Measurements from ENCODE around the gene SYTL3. TPM values are rescaled to one million over a fixed set of nuclear protein-coding genes. Genes with fewer than 3 reads are reported as not detected.

Gene SYTL3
- total RNA-seq, 4 donors from 2014 or later, result 4.8 to 23.1 (median 11.3) TPM

- Histone ChIP-seq H3K4me3 (no peak overlapping the region), H3K36me3 (peaks cover 0 to 13% (median 0%) of the 10 kb centered on the region in 3 donors), H3K4me1 (no peaks in the 10 kb centered on the region), H3K27ac (no peak overlapping the region), H3K9me3 (no peaks in the 10 kb centered on the region), H3K27me3 (no peaks in the 10 kb centered on the region)
- no peak for TF ChIP-seq POLR2A (IDR thresholded peaks at IDR 0.05)
- no peak for TF ChIP-seq CTCF (IDR thresholded peaks at IDR 0.05)
- DNase-seq, result no peak
Observed at GRCh38 chr6:158759966-158760617, 110.2 kb downstream of the SYTL3 start.

- Histone ChIP-seq H3K4me3 (no peak overlapping the region), H3K27me3 (no peaks in the 10 kb centered on the region), H3K36me3 (peaks cover 0 to 19% (median 0%) of the 10 kb centered on the region in 3 donors), H3K27ac (no peak overlapping the region), H3K4me1 (no peaks in the 10 kb centered on the region), H3K9me3 (no peaks in the 10 kb centered on the region)
- no peak for DNase-seq
- TF ChIP-seq CTCF (IDR thresholded peaks at IDR 0.05) (no peak), POLR2A (IDR thresholded peaks at IDR 0.05) (no peak)
Observed at GRCh38 chr6:158760618-158761250, 110.9 kb downstream of the SYTL3 start.

GRCh38 chr6:158761746-158762145, 111.9 kb downstream of the SYTL3 start:
- DNase-seq, result peak in 1 of 3 donors; percentile 43
- no peak overlapping the region for H3K27ac ChIP-seq
- TF ChIP-seq POLR2A (IDR thresholded peaks at IDR 0.05) (no peak), CTCF (IDR thresholded peaks at IDR 0.05) (no peak)
- no peak overlapping the region for H3K4me3 ChIP-seq
- H3K4me1 ChIP-seq, result no peaks in the 10 kb centered on the region
- no peaks in the 10 kb centered on the region for H3K27me3 ChIP-seq
- peaks cover 0 to 29% (median 0%) of the 10 kb centered on the region in 3 donors for H3K36me3 ChIP-seq
- H3K9me3 ChIP-seq, result no peaks in the 10 kb centered on the region

- Histone ChIP-seq H3K4me1 (no peaks in the 10 kb centered on the region), H3K27ac (peak overlapping the region in 3 of 4 donors; percentile 23 to 68 (median 61)), H3K9me3 (no peaks in the 10 kb centered on the region), H3K27me3 (no peaks in the 10 kb centered on the region), H3K4me3 (no peak overlapping the region), H3K36me3 (peaks cover 0 to 41% (median 0%) of the 10 kb centered on the region in 3 donors)
- DNase-seq, result peak in 2 of 3 donors; percentile 68 to 70
- TF ChIP-seq CTCF (IDR thresholded peaks at IDR 0.05) (no peak), POLR2A (IDR thresholded peaks at IDR 0.05) (peak in 1 of 2 donors; percentile 31)
Observed at GRCh38 chr6:158762787-158763433, 113.1 kb downstream of the SYTL3 start.

- H3K27ac ChIP-seq, result peak overlapping the region in 3 of 4 donors; percentile 23 to 68 (median 61)
Observed at GRCh38 chr6:158763434-158764182, 113.8 kb downstream of the SYTL3 start.

More at GRCh38 chr6:158763434-158764182, 113.8 kb downstream of the SYTL3 start:
- H3K4me3 ChIP-seq, result no peak overlapping the region
- peaks cover 0 to 48% (median 0%) of the 10 kb centered on the region in 3 donors for H3K36me3 ChIP-seq
- TF ChIP-seq CTCF (IDR thresholded peaks at IDR 0.05), result peak in 1 of 6 experiments; percentile 2
- no peak for TF ChIP-seq POLR2A (IDR thresholded peaks at IDR 0.05)
- no peaks in the 10 kb centered on the region for H3K4me1 ChIP-seq
- H3K9me3 ChIP-seq, result no peaks in the 10 kb centered on the region
- H3K27me3 ChIP-seq, result no peaks in the 10 kb centered on the region
- DNase-seq, result no peak

Measured in Peyer's patch (tissue), 4 donors.